ENCODE measurements around the gene RADIL. TPM values are rescaled to one million over a fixed set of nuclear protein-coding genes. Genes with fewer than 3 reads are reported as not detected.
"Not testable (repeated sequence)": the region's sequence is repeated elsewhere in the genome, so short reads cannot be mapped to it uniquely, and the experiment has no call there.

Gene RADIL
- total RNA-seq, 2 donors from 2014 or later = 2.1 to 29.0 TPM

DNA sequence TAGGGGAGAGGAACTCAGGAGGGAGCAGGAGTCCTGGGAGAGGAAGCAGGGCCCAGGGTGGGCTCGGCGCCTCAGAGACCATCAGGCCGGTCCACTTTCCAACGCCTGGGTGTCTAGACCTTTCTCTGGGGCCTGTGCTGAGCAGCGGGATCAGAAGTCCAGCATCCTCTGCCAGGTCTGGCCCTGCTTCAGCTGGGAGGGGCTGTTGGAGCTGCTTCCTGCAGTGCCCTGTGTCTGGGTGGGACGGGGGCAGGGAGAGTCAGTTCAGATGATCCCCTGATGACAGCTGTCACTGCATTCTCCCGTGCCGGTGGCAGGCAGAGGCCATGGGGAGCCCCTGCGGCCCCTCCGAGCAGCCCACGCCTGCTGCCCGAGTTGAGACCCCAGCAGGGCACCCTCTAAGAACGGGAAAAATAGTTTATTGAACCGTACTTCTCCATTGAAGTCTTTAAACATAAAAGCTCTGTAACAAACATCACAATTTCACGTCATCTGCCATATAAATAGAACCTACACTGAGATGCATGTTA, 84.7 kb downstream of the RADIL start:
- H3K4me3 ChIP-seq = no peak overlapping the region
- no peak for TF ChIP-seq POLR2A (IDR thresholded peaks at IDR 0.05)
- TF ChIP-seq, protein P1, sequence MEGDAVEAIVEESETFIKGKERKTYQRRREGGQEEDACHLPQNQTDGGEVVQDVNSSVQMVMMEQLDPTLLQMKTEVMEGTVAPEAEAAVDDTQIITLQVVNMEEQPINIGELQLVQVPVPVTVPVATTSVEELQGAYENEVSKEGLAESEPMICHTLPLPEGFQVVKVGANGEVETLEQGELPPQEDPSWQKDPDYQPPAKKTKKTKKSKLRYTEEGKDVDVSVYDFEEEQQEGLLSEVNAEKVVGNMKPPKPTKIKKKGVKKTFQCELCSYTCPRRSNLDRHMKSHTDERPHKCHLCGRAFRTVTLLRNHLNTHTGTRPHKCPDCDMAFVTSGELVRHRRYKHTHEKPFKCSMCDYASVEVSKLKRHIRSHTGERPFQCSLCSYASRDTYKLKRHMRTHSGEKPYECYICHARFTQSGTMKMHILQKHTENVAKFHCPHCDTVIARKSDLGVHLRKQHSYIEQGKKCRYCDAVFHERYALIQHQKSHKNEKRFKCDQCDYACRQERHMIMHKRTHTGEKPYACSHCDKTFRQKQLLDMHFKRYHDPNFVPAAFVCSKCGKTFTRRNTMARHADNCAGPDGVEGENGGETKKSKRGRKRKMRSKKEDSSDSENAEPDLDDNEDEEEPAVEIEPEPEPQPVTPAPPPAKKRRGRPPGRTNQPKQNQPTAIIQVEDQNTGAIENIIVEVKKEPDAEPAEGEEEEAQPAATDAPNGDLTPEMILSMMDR (IDR thresholded peaks at IDR 0.05) = no peak
- no peaks in the 10 kb centered on the region for H3K9me3 ChIP-seq
- DNase-seq = no peak
- 76 to 83% methylated on average over 5 to 15 of the region's 15 CpGs for WGBS, 2 donors
- intact Hi-C loops (cut with DNase I) = no loop called here
- ATAC-seq = no peak
- H3K4me1 ChIP-seq = no peaks in the 10 kb centered on the region
- H3K36me3 ChIP-seq (replicated peaks in 1 of 2; ENCODE audit: insufficient read depth in 1 of 2, low read depth in 2 of 2) = no peaks in the 10 kb centered on the region
- no peaks in the 10 kb centered on the region for H3K27me3 ChIP-seq
- no peak overlapping the region for H3K27ac ChIP-seq

DNA sequence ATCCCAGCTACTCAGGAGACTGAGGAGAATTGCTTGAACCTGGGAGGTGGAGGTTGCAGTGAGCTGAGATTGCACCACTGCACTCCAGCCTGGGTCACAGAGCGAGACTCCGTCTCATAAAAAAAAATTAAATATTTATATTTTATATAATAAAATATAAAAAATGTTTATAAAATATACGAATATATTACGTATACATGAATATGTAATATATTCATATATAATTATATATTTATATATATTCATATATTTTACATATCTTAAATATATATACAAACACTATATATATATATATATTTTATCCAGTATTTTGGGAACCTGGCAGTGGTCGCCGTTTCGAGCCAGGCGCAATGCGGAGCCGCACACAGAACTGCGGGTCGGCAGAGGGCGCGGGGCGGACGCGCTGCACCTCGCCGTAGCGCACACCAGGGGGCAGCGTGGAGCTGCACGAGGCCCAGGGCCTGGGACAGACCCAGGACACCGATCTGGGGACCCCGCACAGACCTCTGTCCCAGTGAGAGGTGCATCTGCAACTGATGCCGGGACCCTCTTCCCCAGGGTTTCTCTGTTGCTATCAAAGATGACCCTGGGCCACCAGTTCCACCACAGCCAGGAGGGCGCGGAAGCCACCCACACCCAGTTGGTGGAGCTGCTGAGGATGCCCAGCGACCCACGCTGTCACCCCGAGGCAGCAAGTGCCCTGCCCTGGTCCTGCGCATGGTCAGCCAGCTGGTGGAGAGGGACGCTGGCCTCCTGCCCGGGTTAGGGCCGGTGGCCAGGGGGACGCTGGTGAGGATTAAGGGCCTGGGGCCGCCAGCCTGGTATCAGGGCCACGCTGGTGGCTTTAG, 85.4 kb downstream of the RADIL start:
- peak; percentile 33 to 63 (median 50) for DNase-seq
- TF ChIP-seq, protein P1 (IDR thresholded peaks at IDR 0.05) = peak; percentile 64 to 92 (median 75)
- TF ChIP-seq POLR2A (IDR thresholded peaks at IDR 0.05) = no peak
- peak; percentile 78 for ATAC-seq
- Histone ChIP-seq H3K9me3 (no peaks in the 10 kb centered on the region), H3K4me1 (no peaks in the 10 kb centered on the region), H3K36me3 (replicated peaks in 1 of 2; ENCODE audit: insufficient read depth in 1 of 2, low read depth in 2 of 2) (no peaks in the 10 kb centered on the region), H3K27ac (no peak overlapping the region), H3K4me3 (no peak overlapping the region), H3K27me3 (no peaks in the 10 kb centered on the region)
- intact Hi-C loops (cut with DNase I) = no loop called here
- 26 to 31% methylated on average over 28 to 36 of the region's 37 CpGs for WGBS, 2 donors

DNA sequence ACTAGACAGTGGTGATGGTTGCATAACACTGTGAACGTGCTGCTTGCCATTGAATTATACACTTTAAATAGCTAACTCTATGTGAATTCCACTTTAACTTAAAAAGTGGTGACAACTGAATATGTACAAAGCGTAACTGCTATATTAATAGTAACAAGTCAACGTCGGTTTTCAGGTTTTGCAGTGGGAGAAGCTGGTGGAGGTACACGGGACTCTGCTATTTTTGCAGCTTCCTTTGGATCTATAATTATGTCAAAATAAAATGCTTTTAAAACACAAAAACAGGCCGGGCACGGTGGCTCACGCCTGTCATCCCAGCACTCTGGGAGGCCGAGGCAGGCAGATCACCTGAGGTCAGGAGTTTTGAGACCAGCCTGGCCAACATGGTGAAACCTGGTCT, 87.1 kb downstream of the RADIL start:
- Histone ChIP-seq H3K4me1 (peaks cover 14% of the 10 kb centered on the region), H3K27me3 (no peaks in the 10 kb centered on the region), H3K36me3 (replicated peaks in 1 of 2; ENCODE audit: insufficient read depth in 1 of 2, low read depth in 2 of 2) (peaks cover 0 to under 1% of the 10 kb centered on the region in 2 donors), H3K9me3 (no peaks in the 10 kb centered on the region), H3K27ac (no peak overlapping the region), H3K4me3 (no peak overlapping the region)
- 75 to 81% methylated on average over 9 of the region's 9 CpGs for WGBS, 2 donors
- TF ChIP-seq, protein P1 (IDR thresholded peaks at IDR 0.05) = no peak
- no peak for TF ChIP-seq POLR2A (IDR thresholded peaks at IDR 0.05)
- no peak for ATAC-seq
- DNase-seq = no peak
- intact Hi-C loops (cut with DNase I) = no loop called here

DNA sequence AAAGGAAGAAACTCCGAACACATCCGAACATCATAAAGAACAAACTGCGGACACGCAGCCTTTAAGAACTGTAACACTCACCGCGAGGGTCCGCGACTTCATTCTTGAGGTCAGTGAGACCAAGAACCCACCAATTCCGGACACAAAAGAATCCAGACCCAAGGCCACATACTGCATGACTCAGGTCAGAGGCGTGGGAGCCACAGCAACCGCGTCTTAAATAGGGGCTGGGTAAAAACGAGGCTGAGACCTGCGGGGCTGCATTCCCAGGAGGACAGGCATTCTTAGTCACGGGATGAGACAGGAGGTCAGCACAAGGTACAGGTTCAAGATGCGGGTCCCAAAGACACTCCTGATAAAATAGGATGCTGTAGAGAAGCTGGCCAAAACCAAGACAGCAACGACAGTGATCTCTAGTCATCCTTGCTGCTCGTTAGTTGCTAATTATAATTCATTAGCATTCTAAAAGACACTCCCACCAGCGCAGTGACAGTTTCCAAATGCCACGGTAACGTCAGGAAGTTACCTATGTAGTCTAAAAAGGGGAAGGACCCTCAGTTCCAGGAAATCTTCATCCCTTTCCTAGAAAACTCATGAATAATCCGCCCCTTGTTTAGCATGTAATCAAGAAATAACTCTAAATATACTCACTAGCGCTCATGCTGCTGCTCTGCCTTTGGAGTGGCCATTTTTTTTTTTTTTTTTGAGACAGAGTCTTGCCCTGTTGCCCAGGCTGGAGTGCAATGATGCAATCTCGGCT, 88.7 kb downstream of the RADIL start:
- 79 to 84% methylated on average over 24 of the region's 24 CpGs for WGBS, 2 donors
- Histone ChIP-seq H3K9me3 (no peaks in the 10 kb centered on the region), H3K4me1 (peaks cover 15% of the 10 kb centered on the region), H3K27ac (no peak overlapping the region), H3K4me3 (no peak overlapping the region), H3K27me3 (no peaks in the 10 kb centered on the region), H3K36me3 (replicated peaks in 1 of 2; ENCODE audit: insufficient read depth in 1 of 2, low read depth in 2 of 2) (peaks cover 1 to 7% of the 10 kb centered on the region in 2 donors)
- DNase-seq (no peak), ATAC-seq (no peak)
- TF ChIP-seq POLR2A (IDR thresholded peaks at IDR 0.05) = no peak
- TF ChIP-seq, protein P1 (IDR thresholded peaks at IDR 0.05) = no peak
- intact Hi-C loops (cut with DNase I) = no loop called here

DNA sequence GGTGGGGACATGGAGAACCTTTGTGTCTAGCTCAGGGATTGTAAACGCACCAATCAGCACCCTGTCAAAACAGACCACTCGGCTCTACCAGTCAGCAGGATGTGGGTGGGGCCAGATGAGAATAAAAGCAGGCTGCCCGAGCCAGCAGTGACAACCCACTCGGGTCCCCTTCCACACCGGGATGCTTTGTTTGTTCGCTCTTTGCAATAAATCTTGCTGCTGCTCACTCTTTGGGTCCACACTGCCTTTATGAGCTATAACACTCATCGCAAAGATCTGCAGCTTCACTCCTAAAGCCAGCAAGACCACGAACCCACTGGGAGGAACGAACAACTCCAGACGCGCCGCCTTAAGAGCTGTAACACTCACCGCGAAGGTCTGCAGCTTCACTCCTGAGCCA, 89.3 kb downstream of the RADIL start:
- DNase-seq; intact Hi-C loops (cut with DNase I); ATAC-seq; H3K4me3 ChIP-seq; H3K27ac ChIP-seq; H3K27me3 ChIP-seq; H3K36me3 ChIP-seq (replicated peaks in 1 of 2; ENCODE audit: insufficient read depth in 1 of 2, low read depth in 2 of 2); H3K9me3 ChIP-seq: not testable (repeated sequence)
- WGBS, 2 donors = 78 to 86% methylated on average over 14 of the region's 14 CpGs
- peaks cover 15% of the 10 kb centered on the region for H3K4me1 ChIP-seq

DNA sequence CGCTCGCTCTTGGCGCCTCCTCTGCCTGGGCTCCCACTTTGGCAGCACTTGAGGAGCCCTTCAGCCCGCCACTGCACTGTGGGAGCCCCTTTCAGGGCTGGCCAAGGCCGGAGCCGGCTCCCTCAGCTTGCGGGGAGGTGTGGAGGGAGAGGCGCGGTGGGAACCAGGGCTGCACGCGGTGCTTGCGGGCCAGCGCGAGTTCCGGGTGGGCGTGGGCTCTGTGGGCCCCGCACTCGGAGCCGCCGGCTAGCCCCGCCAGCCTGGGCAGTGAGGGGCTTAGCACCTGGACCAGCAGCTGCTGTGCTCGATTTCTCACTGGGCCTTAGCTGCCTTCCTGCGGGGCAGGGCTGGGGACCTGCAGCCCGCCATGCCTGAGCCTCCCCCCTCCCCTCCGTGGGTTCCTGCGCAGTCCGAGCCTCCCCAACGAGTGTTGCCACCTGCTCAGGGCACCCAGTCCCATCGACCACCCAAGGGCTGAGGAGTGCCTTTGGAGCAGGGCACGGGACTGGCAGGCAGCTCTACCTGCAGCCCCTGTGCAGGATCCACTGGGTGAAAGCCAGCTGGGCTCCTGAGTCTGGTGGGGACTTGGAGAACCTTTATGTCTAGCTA, 90.0 kb downstream of the RADIL start:
- DNase-seq; H3K9me3 ChIP-seq; H3K27ac ChIP-seq; intact Hi-C loops (cut with DNase I); H3K27me3 ChIP-seq; ATAC-seq; H3K36me3 ChIP-seq (replicated peaks in 1 of 2; ENCODE audit: insufficient read depth in 1 of 2, low read depth in 2 of 2); H3K4me3 ChIP-seq: not testable (repeated sequence)
- H3K4me1 ChIP-seq = peaks cover 15% of the 10 kb centered on the region
- 91 to 93% methylated on average over 6 to 16 of the region's 30 CpGs for WGBS, 2 donors

Data from body of pancreas (tissue), 4 donors.